GM19324 (cell line): ENCODE results near the gene GNG13.

Source experiments
- ATAC-seq: cut with Tn5 transposase; IDR thresholded peaks from one replicate; pipeline ENCODE4 v1.9.1; 2021; ENCODE audit warnings: mild to moderate bottlenecking, moderate library complexity; ENCODE audit not compliant: unreplicated experiment, low FRiP score

The GNG13 gene

GRCh38 chr16:815861-816260, 15.3 kb upstream of the GNG13 start:
- ATAC-seq: no peak

- ATAC-seq: no peak
These were observed 14.4 kb upstream of the GNG13 start for GRCh38 chr16:814974-815373.

GRCh38 chr16:813916-814412, 13.4 kb upstream of the GNG13 start:
- no peak for ATAC-seq

- ATAC-seq: no peak
These were observed 12.8 kb upstream of the GNG13 start for GRCh38 chr16:813204-813915.

GRCh38 chr16:808085-808386, 7.5 kb upstream of the GNG13 start:
- no peak for ATAC-seq

GRCh38 chr16:807347-808084, 7.0 kb upstream of the GNG13 start:
- peak; percentile 74 for ATAC-seq

GRCh38 chr16:805474-805873, 4.9 kb upstream of the GNG13 start:
- ATAC-seq: no peak

- ATAC-seq: no peak
These were observed 3.9 kb upstream of the GNG13 start for GRCh38 chr16:804193-805048.

- no peak for ATAC-seq
These were observed 3.2 kb upstream of the GNG13 start for GRCh38 chr16:803754-804080.

- no peak for ATAC-seq
These were observed 2.6 kb upstream of the GNG13 start for GRCh38 chr16:802914-803753.

- ATAC-seq: no peak
These were observed 1.9 kb upstream of the GNG13 start for GRCh38 chr16:802461-802860.

GRCh38 chr16:801584-802363, 1.2 kb upstream of the GNG13 start:
- no peak for ATAC-seq

GRCh38 chr16:800834-801511, 439 bp upstream of the GNG13 start:
- ATAC-seq: no peak

GRCh38 chr16:799111-799947, 1.2 kb downstream of the GNG13 start:
- no peak for ATAC-seq

- no peak for ATAC-seq
These were observed 1.9 kb downstream of the GNG13 start for GRCh38 chr16:798666-799065.

GRCh38 chr16:797686-798085, 2.8 kb downstream of the GNG13 start:
- ATAC-seq: no peak

- no peak for ATAC-seq
These were observed 3.5 kb downstream of the GNG13 start for GRCh38 chr16:797120-797420.

- no peak for ATAC-seq
These were observed 4.0 kb downstream of the GNG13 start for GRCh38 chr16:796296-797119.
